Stimulated activated CD4-positive, alpha-beta T cell treated with anti-CD3 and anti-CD28 coated beads, Interleukin-4, amount 100 ng/mL, for 1 hour (primary cell): ENCODE results near the gene TTC28.
"Not testable (repeated sequence)": the region's sequence is repeated elsewhere in the genome, so short reads cannot be mapped to it uniquely, and the experiment has no call there.

Experiments
- DNase-seq: peaks from one replicate; pipeline ENCODE4 v3.0.0-alpha.2; 2020

TTC28 gene

GRCh38 chr22:28679611-28680287 is at the start of gene TTC28:
Gene TTC28 (minus strand): TSS chr22:28679840. CDS start chr22:28679723, 117 bp downstream.
- DNase-seq: peak; percentile 26

GRCh38 chr22:28728621-28729313 is 49.1 kb upstream of the TTC28 start:
- no peak for DNase-seq

- DNase-seq: no peak
Measured at GRCh38 chr22:28728002-28728401, 48.4 kb upstream of the TTC28 start.

- DNase-seq: no peak
Measured at GRCh38 chr22:28718044-28718443, 38.4 kb upstream of the TTC28 start.

GRCh38 chr22:28716686-28717085 is 37.0 kb upstream of the TTC28 start:
- DNase-seq: no peak

- no peak for DNase-seq
Measured at GRCh38 chr22:28715611-28716010, 36.0 kb upstream of the TTC28 start.

- DNase-seq: no peak
Measured at GRCh38 chr22:28714043-28714628, 34.5 kb upstream of the TTC28 start.

- DNase-seq: no peak
Measured at GRCh38 chr22:28711820-28712777, 32.5 kb upstream of the TTC28 start.

GRCh38 chr22:28711341-28711740 is 31.7 kb upstream of the TTC28 start:
- DNase-seq: no peak

GRCh38 chr22:28710576-28711191 is 31.0 kb upstream of the TTC28 start:
- DNase-seq: no peak

- no peak for DNase-seq
Measured at GRCh38 chr22:28710107-28710506, 30.5 kb upstream of the TTC28 start.

GRCh38 chr22:28706845-28707244 is 27.2 kb upstream of the TTC28 start:
- no peak for DNase-seq

- DNase-seq: no peak
Measured at GRCh38 chr22:28703436-28703835, 23.8 kb upstream of the TTC28 start.

GRCh38 chr22:28702891-28703290 is 23.3 kb upstream of the TTC28 start:
- no peak for DNase-seq

GRCh38 chr22:28693041-28693760 is 13.6 kb upstream of the TTC28 start:
- DNase-seq: not testable (repeated sequence)

GRCh38 chr22:28689796-28690195 is 10.2 kb upstream of the TTC28 start:
- not testable (repeated sequence) for DNase-seq

GRCh38 chr22:28682966-28683365 is 3.3 kb upstream of the TTC28 start:
- not testable (repeated sequence) for DNase-seq

- not testable (repeated sequence) for DNase-seq
Measured at GRCh38 chr22:28680813-28681490, 1.3 kb upstream of the TTC28 start.

GRCh38 chr22:28678778-28679610 is 646 bp downstream of the TTC28 start:
- DNase-seq: peak; percentile 8

- not testable (repeated sequence) for DNase-seq
Measured at GRCh38 chr22:28678170-28678569, 1.5 kb downstream of the TTC28 start.
